HG03196 (cell line): ENCODE data around the gene KIAA2012.

Source experiments
- ATAC-seq: cut with Tn5 transposase; IDR thresholded peaks from one replicate; pipeline ENCODE4 v1.9.1; 2021; ENCODE audit not compliant: unreplicated experiment

Gene KIAA2012

GRCh38 chr2:202042444-202042843, 30.6 kb upstream of the KIAA2012 start:
- no peak for ATAC-seq

- no peak for ATAC-seq
Measured at GRCh38 chr2:202043475-202043874, 29.6 kb upstream of the KIAA2012 start.

GRCh38 chr2:202044777-202045176, 28.3 kb upstream of the KIAA2012 start:
- no peak for ATAC-seq

GRCh38 chr2:202046572-202046971, 26.5 kb upstream of the KIAA2012 start:
- ATAC-seq: no peak

- ATAC-seq: no peak
Measured at GRCh38 chr2:202049092-202049728, 23.8 kb upstream of the KIAA2012 start.

- no peak for ATAC-seq
Measured at GRCh38 chr2:202049840-202050239, 23.2 kb upstream of the KIAA2012 start.

- ATAC-seq: no peak
Measured at GRCh38 chr2:202050652-202051051, 22.4 kb upstream of the KIAA2012 start.

- ATAC-seq: no peak
Measured at GRCh38 chr2:202051499-202052161, 21.4 kb upstream of the KIAA2012 start.

GRCh38 chr2:202052235-202052634, 20.8 kb upstream of the KIAA2012 start:
- ATAC-seq: no peak

GRCh38 chr2:202054679-202055078, 18.4 kb upstream of the KIAA2012 start:
- ATAC-seq: no peak

GRCh38 chr2:202056611-202057010, 16.4 kb upstream of the KIAA2012 start:
- no peak for ATAC-seq

GRCh38 chr2:202060218-202060617, 12.8 kb upstream of the KIAA2012 start:
- no peak for ATAC-seq

GRCh38 chr2:202061695-202062094, 11.4 kb upstream of the KIAA2012 start:
- ATAC-seq: no peak

- no peak for ATAC-seq
Measured at GRCh38 chr2:202064171-202064880, 8.7 kb upstream of the KIAA2012 start.

GRCh38 chr2:202064881-202065230, 8.2 kb upstream of the KIAA2012 start:
- ATAC-seq: no peak

- ATAC-seq: no peak
Measured at GRCh38 chr2:202065876-202066275, 7.2 kb upstream of the KIAA2012 start.

- ATAC-seq: no peak
Measured at GRCh38 chr2:202066875-202067274, 6.2 kb upstream of the KIAA2012 start.

- ATAC-seq: no peak
Measured at GRCh38 chr2:202067589-202067988, 5.5 kb upstream of the KIAA2012 start.

GRCh38 chr2:202069170-202070067, 3.6 kb upstream of the KIAA2012 start:
- no peak for ATAC-seq

GRCh38 chr2:202071107-202071506, 1.9 kb upstream of the KIAA2012 start:
- no peak for ATAC-seq

- ATAC-seq: no peak
Measured at GRCh38 chr2:202072226-202072625, 829 bp upstream of the KIAA2012 start.
